ENCODE data around the gene GJB5. TPM values are rescaled to one million over a fixed set of nuclear protein-coding genes. Genes with fewer than 3 reads are reported as not detected.

Gene GJB5
- total and polyA plus RNA-seq, 9 of the 15 experiments (the other 6 are each of a cell fraction or from before 2014, with no cell fraction given) = 0.04 TPM; not detected in 8

DNA sequence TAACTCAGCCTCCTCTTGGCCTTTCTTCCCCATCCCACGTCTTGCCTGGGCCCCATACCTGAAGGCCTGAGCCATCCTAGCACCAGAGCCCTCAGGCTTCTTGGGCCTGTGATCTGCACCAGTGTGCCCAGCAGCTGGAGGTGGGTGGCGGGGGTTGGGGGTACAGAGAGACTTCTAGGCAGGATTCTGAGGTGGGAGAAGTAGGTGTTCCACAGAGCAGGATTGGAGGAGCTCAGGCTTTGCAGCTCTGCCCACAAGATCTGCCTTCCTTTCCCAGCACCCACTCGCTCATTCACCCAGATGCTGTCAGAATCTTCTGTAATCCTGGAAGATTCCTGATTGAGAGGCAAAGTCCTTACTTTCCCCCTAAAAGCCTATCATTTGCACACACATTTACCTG, 10.0 kb upstream of the GJB5 start:
- ATAC-seq (no peak), DNase-seq (ENCODE audit: extremely low read depth in 1 of 4, low spot score in 3 of 4) (no peak), FAIRE-seq (no peak)
- Histone ChIP-seq H3K9me3 (replicated peaks; ENCODE audit: control insufficient read depth, insufficient read depth, low read depth, low read length) (no peaks in the 10 kb centered on the region), H2AFZ (ENCODE audit: low read depth, low read length) (no peak overlapping the region), H4K20me1 (replicated peaks; ENCODE audit: control insufficient read depth, insufficient read depth, low read length) (peaks cover 11% of the 10 kb centered on the region), H3K27ac (ENCODE audit: extremely low read depth, low read depth, low read length) (no peak overlapping the region), H3K36me3 (ENCODE audit: control insufficient read depth, insufficient read depth, low read length) (no peaks in the 10 kb centered on the region), H3K4me3 (no peak overlapping the region), H3K9ac (ENCODE audit: insufficient read depth in 1 of 2, low read depth in 2 of 2, low read length in 2 of 2) (no peak overlapping the region), H3K4me1 (replicated peaks in 1 of 2; ENCODE audit: control insufficient read depth in 2 of 2, insufficient read depth in 2 of 2, low read length in 2 of 2) (no peaks in the 10 kb centered on the region), H3K9me1 (ENCODE audit: control insufficient read depth, insufficient read depth, low read length) (no peaks in the 10 kb centered on the region), H3K4me2 (ENCODE audit: insufficient read depth, low read length) (no peak overlapping the region), H3K27me3 (ENCODE audit: control insufficient read depth in 2 of 2, insufficient read depth in 2 of 2, low read length in 2 of 2) (peaks cover 6 to 28% of the 10 kb centered on the region in 2 experiments; a peak in 3 of 5 replicates), H3K79me2 (ENCODE audit: control insufficient read depth, insufficient read depth, low read length) (no peaks in the 10 kb centered on the region)
- 0% methylated on average over 3 of the region's 3 CpGs for WGBS (ENCODE audit: insufficient coverage, low coverage, missing lambda C conversion rate)
- ChIA-PET CTCF (ENCODE audit: low intra/inter-chr PET ratio) (no interaction called here), POLR2A (no interaction called here)
- in situ Hi-C loops (cut with MboI) (loop anchor here (10.0 kb wide), 1 partner anchor 1110 kb away; no protein-coding TSS in a partner anchor), intact Hi-C loops (cut with micrococcal nuclease) (loop anchor here (5.0 kb wide), 1 partner anchor 283 kb away; no protein-coding TSS in a partner anchor)
- no TSS peak for BruUV-seq (replicated peaks)
- TF ChIP-seq MCM2 (IDR thresholded peaks at IDR 0.05; ENCODE audit: low read depth) (no peak), PML (IDR thresholded peaks at IDR 0.05; ENCODE audit: low read length) (no peak), EP400 (IDR thresholded peaks at IDR 0.05) (no peak), SRSF9 (IDR thresholded peaks at IDR 0.05; ENCODE audit: borderline replicate concordance, low read depth, low read length) (no peak), KHSRP (IDR thresholded peaks at IDR 0.05) (no peak), ZNF75A (CRISPR knock-in tag; IDR thresholded peaks at IDR 0.05) (no peak), ZKSCAN8 (CRISPR knock-in tag; IDR thresholded peaks at IDR 0.05) (no peak), FOXJ3 (CRISPR knock-in tag; IDR thresholded peaks at IDR 0.05) (no peak), ZNF707 (CRISPR knock-in tag; conservative IDR thresholded peaks at IDR 0.05) (no peak), SUPT5H (IDR thresholded peaks at IDR 0.05) (no peak), EHMT2 (IDR thresholded peaks at IDR 0.05) (no peak), FOXK1 (CRISPR knock-in tag; IDR thresholded peaks at IDR 0.05; ENCODE audit: borderline replicate concordance) (no peak), RBBP5 (IDR thresholded peaks at IDR 0.05; ENCODE audit: borderline replicate concordance, insufficient read depth, low read length, poor library complexity, severe bottlenecking) (no peak), RBM22 (IDR thresholded peaks at IDR 0.05; ENCODE audit: low read depth, low read length, poor library complexity, severe bottlenecking) (no peak), EZH2 (IDR thresholded peaks at IDR 0.05; ENCODE audit: borderline replicate concordance, low read depth, low read length) (no peak), TEAD2 (tag; IDR thresholded peaks at IDR 0.05) (no peak)
- TF ChIP-seq, protein P1, sequence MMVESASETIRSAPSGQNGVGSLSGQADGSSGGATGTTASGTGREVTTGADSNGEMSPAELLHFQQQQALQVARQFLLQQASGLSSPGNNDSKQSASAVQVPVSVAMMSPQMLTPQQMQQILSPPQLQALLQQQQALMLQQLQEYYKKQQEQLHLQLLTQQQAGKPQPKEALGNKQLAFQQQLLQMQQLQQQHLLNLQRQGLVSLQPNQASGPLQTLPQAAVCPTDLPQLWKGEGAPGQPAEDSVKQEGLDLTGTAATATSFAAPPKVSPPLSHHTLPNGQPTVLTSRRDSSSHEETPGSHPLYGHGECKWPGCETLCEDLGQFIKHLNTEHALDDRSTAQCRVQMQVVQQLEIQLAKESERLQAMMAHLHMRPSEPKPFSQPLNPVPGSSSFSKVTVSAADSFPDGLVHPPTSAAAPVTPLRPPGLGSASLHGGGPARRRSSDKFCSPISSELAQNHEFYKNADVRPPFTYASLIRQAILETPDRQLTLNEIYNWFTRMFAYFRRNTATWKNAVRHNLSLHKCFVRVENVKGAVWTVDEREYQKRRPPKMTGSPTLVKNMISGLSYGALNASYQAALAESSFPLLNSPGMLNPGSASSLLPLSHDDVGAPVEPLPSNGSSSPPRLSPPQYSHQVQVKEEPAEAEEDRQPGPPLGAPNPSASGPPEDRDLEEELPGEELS (CRISPR knock-in tag; IDR thresholded peaks at IDR 0.05; ENCODE audit: borderline replicate concordance) = no peak
- TF ChIP-seq, protein P2, sequence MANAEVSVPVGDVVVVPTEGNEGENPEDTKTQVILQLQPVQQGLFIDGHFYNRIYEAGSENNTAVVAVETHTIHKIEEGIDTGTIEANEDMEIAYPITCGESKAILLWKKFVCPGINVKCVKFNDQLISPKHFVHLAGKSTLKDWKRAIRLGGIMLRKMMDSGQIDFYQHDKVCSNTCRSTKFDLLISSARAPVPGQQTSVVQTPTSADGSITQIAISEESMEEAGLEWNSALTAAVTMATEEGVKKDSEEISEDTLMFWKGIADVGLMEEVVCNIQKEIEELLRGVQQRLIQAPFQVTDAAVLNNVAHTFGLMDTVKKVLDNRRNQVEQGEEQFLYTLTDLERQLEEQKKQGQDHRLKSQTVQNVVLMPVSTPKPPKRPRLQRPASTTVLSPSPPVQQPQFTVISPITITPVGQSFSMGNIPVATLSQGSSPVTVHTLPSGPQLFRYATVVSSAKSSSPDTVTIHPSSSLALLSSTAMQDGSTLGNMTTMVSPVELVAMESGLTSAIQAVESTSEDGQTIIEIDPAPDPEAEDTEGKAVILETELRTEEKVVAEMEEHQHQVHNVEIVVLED (CRISPR knock-in tag; IDR thresholded peaks at IDR 0.05) = no peak
- TF ChIP-seq, protein P3, sequence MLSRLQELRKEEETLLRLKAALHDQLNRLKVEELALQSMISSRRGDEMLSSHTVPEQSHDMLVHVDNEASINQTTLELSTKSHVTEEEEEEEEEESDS (CRISPR knock-in tag; IDR thresholded peaks at IDR 0.05) = no peak

Data from K562 (cell line).